ENCODE data around the gene ASB3. TPM values are rescaled to one million over a fixed set of nuclear protein-coding genes. Genes with fewer than 3 reads are reported as not detected.

Gene ASB3
- polyA plus RNA-seq, 2 of the 4 experiments (the other 2 are of a cell fraction) = 13.5 to 35.9 TPM

- no peaks in the 10 kb centered on the region for H3K4me1 ChIP-seq
- H3K4me3 ChIP-seq = no peak overlapping the region
- TF ChIP-seq NPAS2 (CRISPR knock-in tag; IDR thresholded peaks at IDR 0.05; ENCODE audit: borderline replicate concordance) (no peak), REST (IDR thresholded peaks at IDR 0.05) (no peak), BHLHE40 (IDR thresholded peaks at IDR 0.05; ENCODE audit: low read depth, low read length) (no peak), HOXB13 (CRISPR knock-in tag; IDR thresholded peaks at IDR 0.05; ENCODE audit: low read depth) (no peak), MAX (IDR thresholded peaks at IDR 0.05) (no peak), JUNB (IDR thresholded peaks at IDR 0.05) (no peak), ELK1 (IDR thresholded peaks at IDR 0.05; ENCODE audit: low read depth, low read length) (no peak), BCL3 (IDR thresholded peaks at IDR 0.05) (no peak), MAZ (IDR thresholded peaks at IDR 0.05; ENCODE audit: borderline replicate concordance, low read depth, low read length) (no peak), SREBF2 (IDR thresholded peaks at IDR 0.05) (no peak), TP53 (CRISPR knock-in tag; IDR thresholded peaks at IDR 0.05) (no peak), EHF (CRISPR knock-in tag; IDR thresholded peaks at IDR 0.05) (no peak), PHF8 (IDR thresholded peaks at IDR 0.05; ENCODE audit: borderline replicate concordance, low read depth) (no peak), KDM1A (IDR thresholded peaks at IDR 0.05; ENCODE audit: low read depth) (no peak), USF2 (IDR thresholded peaks at IDR 0.05) (no peak)
- H3K4me2 ChIP-seq = no peak overlapping the region
- FAIRE-seq (no peak), ATAC-seq (no peak), DNase-seq (ENCODE audit: low read depth in 1 of 2, low spot score in 1 of 2) (no peak)
- no peaks in the 10 kb centered on the region for H3K9me3 ChIP-seq
- 55% methylated on average over 3 of the region's 3 CpGs for WGBS (ENCODE audit: missing lambda C conversion rate)
- CTCF ChIA-PET = no interaction called here
- POLR2A ChIA-PET = no interaction called here
- no peak overlapping the region for H3K27ac ChIP-seq
Observed at GRCh38 chr2:53635694-53636093, 151.1 kb downstream of the ASB3 start.

- Histone ChIP-seq H3K4me2 (no peak overlapping the region), H3K27ac (no peak overlapping the region), H3K4me1 (no peaks in the 10 kb centered on the region), H3K4me3 (no peak overlapping the region), H3K9me3 (no peaks in the 10 kb centered on the region)
- WGBS (ENCODE audit: missing lambda C conversion rate) = 8% methylated on average over 1 of the region's 1 CpG
- FAIRE-seq (no peak), DNase-seq (ENCODE audit: low read depth in 1 of 2, low spot score in 1 of 2) (peak in 1 of 2 experiments; percentile 44), ATAC-seq (no peak)
- TF ChIP-seq HMGXB4 (CRISPR knock-in tag; IDR thresholded peaks at IDR 0.05; ENCODE audit: borderline replicate concordance) (no peak), SMC3 (IDR thresholded peaks at IDR 0.05) (no peak)
- POLR2A ChIA-PET = no interaction called here
- CTCF ChIA-PET = no interaction called here
Observed at GRCh38 chr2:53633441-53633840, 153.3 kb downstream of the ASB3 start.
